Globus pallidus (tissue), 1 donor: ENCODE results near the gene RNF10.
"Not testable (repeated sequence)": the region's sequence is repeated elsewhere in the genome, so short reads cannot be mapped to it uniquely, and the experiment has no call there.

Source experiments
- DNase-seq: peaks from one replicate; pipeline ENCODE4 v3.0.0-alpha.2; 2015; ENCODE audit warnings: low spot score

Gene RNF10

GRCh38 chr12:120580787-120581723 lies 46.9 kb downstream of the RNF10 start, which contains the start of gene POP5:
Gene POP5 (minus strand): TSS chr12:120581402. CDS start chr12:120581362, 40 bp downstream.
- peak; percentile 99 for DNase-seq

GRCh38 chr12:120581998-120582397 lies 47.8 kb downstream of the RNF10 start:
- DNase-seq: no peak

- peak; percentile 64 for DNase-seq
These were observed 49.4 kb downstream of the RNF10 start for GRCh38 chr12:120583478-120584030.

DNA sequence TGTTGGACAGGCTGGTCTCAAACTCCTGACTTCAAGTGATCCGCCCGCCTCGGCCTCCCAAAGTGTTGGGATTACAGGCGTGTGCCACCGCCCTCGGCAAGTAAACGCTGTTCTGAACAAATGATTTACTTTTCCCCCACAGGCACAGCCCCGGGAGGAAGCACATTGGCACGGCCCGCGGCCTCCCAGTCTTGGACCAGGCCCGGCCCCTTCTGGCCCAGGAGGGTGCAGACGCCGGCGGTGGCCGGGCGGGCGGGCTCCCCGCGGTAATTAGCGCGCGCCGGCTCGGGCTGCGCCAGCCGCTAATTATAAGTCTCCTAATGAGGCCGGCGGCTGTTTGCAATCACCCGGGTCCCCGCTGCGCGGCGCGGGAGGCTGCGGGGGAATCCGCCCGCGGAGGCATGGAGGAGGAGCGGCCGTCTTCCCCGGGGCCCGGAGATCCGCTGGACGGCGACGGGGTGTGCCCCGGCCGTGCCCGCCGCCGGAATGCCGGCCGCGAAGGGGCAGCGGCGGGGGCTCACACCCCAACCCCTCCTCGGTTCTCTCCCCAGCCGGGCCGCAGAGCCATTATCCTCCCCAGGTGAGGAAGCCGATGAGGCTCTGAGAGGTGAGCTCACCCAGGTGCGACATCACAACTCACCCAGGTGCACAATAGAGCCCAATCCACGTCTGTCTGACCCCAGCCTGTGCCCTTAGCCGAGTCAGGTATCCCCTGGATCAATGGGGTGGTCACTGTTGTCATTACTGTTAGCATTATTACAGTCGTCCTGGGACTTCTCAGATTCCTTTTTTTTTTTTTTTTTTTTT lies 50.4 kb downstream of the RNF10 start:
- peak; percentile 28 for DNase-seq

DNA sequence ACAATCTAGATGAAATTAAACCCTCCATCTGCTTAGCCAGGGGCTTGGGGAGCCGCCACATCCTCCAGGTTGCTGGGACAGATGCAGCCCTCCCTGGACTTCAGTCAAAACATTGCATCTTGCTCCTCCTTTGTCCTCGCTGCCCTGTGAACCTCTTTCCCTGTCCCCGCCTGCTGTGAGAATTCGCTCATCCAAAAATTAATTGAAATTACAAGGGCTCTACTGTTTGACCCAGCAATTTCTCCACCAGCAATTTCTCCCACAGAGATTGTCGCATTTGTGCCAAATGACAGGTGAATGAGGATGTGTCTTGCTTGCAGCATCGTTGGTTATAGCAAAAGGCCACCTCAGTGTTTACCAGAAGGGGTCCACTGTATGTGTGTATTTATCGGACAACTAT lies 52.0 kb downstream of the RNF10 start:
- no peak for DNase-seq

DNA sequence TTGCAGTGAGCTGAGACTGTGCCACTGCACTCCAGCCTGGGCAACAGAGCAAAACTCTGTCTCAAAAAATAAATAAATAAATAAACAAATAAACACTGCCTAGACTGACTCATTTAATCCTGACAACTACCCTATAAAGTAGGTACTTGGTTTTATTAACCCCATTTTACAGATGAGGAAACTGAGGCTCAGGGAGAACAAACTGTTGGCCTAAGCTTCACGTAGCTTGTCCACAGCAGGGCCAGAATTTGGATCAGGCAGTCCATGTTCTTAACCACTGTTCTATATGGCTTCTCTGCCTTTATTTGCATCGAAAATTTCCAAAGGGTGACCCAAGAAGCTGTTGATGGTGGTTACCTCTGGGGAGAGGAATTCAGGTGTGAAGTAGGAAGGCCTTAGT lies 52.7 kb downstream of the RNF10 start:
- DNase-seq: no peak

DNA sequence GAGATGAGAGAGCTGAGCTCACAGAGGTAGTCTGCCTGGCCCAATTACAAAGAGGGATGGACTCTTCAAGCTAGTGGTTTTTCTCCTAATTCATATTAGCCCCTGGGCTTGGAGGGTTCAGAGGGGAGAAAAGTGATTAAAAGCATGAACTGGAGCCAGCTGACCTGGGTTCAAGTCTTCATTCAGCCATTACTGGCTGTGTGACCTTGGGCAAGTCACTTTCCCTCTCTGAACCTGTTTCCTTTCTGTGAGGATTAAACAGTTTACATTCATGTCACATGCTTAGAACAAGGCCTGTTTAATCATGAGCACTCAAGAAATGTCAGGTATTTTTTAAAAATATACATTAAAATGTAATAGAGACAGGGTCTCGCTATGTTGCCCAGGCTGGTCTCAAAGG lies 54.2 kb downstream of the RNF10 start:
- DNase-seq: no peak

- DNase-seq: no peak
These were observed 55.1 kb downstream of the RNF10 start for GRCh38 chr12:120588948-120589930.

DNA sequence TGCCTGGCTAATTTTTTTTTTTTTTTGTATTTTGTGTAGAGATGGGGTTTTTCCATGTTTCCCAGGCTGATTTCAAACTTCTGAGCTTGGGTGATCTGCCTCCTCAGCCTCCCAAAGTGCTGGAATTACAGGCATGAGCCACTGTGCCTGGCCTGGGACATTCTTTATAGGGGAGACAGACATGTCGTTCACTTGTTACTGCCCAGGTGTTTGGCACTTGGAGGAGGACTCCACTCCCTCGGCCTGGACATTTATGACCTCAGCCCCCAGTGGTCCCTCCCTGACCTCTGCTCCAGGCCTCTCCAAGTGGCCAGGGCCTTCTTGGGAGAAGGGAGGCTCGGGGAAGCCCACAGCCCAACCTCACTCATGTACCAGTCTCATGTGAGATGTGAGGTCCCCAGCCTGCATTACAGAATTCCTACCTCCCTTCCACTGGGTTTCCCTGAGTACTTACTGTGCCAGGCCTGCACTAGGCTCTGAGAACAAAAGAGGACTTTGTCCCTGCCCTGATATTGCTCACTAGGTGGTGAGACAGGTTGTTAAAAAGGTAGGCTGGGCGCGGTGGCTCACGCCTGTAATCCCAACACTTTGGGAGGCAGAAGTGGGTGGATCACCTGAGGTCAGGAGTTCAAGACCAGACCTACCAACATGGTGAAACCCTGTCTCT lies 56.7 kb downstream of the RNF10 start:
- DNase-seq: no peak

DNA sequence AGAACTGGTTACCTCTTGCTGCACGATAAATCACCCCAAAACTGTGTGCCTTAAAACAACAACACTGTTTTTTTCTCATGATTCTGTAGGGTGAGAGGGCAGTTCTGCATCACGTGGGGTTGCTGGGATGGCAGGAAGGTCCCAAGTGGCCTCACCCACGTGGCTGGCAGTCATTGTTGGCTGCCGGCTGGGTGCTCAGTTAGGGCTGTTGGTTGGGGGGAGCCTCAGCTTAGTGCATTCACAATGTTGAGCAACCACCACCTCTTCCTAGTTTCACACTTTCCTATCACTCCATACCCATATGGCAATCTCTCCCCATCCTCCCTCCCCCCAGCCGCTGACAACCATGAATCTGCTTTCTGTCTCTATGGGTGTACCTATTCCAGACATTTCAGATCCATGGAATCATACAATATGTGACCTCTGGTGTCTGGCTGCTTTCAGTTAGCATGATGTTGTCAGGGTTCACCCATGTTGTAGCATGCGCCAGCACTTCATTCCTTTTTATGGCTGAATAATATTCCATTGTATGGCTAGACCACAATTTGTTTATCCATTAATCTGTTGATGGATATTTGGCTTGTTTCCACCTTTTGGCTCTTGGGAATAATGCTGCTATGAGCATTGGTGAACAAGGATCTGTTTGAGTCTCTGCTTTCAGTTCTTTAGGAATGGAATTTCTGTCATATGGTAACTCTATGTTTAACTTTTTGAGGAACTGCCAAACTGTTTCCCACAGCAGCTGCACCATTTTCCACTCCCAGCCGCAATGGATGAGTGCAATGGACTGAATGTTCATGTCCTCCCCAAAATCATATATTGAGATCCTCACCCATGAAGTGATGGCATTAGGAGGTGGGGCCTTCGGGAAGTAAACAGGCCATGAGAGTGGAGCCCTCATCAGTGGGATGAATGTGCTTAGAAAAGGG lies 58.2 kb downstream of the RNF10 start:
- DNase-seq: no peak

GRCh38 chr12:120596901-120597300 lies 62.7 kb downstream of the RNF10 start:
- no peak for DNase-seq

GRCh38 chr12:120597861-120598260 lies 63.7 kb downstream of the RNF10 start:
- no peak for DNase-seq

GRCh38 chr12:120598674-120599463 lies 64.7 kb downstream of the RNF10 start:
- no peak for DNase-seq

DNA sequence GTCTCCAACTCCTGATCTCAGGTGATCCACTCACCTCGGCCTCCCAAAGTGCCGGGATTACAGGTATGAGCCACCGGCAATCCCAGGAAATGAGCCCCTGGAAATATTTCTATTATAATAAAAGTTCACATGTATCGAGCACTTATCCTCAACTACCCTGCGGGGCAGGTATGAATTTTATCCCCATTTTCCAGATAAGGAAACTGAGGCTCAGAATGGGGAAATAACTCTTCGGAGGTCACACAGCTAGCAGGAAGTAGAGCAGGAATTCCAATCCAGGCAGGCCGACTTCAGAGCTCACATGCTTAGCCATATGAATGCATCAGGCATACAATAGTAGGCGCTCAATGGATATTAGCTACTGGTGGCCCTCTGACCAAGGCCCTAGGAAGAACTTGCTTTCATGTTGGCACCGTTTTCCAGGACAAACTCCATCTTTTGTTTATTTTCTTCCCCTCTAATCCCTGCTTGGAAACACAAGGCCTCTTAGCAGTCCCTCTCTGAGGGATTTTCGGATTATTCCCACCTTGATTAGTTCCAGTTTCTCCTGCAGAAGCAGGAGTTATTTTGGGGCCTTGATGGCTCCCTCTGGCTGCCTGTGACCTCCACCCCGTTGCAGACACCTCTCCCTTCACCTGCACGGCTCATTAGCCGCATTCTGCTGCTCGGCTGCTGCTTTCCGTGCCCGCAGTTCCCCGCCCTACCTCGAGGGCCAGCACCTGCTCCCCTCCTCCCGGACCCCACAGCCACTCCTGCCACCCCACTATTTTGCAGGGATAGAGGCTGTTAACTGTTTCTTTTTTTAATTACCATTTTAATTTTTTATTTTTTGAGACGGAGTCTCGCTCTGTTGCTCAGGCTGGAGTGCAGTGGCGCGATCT lies 65.8 kb downstream of the RNF10 start:
- DNase-seq: no peak

DNA sequence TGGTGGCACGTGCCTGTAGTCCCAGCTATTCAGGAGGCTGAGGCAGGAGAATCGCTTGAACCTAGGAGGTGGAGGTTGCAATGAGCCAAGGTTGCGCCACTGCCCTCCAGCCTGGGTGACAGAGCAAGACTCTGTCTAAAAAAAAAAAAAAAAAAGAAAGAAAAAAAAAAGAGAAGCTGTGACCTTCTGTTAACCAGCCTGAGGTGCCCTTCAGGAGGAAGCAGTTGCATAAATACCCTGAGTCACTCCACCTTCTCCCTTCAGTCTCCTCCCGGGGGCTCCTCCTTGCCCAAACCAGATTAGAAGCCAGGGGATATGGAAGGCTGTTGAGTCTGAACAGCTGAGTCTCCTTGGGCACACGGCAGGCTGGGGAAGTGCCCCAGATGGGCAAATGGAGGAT lies 68.3 kb downstream of the RNF10 start:
- not testable (repeated sequence) for DNase-seq

GRCh38 chr12:120610560-120610959 lies 76.4 kb downstream of the RNF10 start:
- no peak for DNase-seq

DNA sequence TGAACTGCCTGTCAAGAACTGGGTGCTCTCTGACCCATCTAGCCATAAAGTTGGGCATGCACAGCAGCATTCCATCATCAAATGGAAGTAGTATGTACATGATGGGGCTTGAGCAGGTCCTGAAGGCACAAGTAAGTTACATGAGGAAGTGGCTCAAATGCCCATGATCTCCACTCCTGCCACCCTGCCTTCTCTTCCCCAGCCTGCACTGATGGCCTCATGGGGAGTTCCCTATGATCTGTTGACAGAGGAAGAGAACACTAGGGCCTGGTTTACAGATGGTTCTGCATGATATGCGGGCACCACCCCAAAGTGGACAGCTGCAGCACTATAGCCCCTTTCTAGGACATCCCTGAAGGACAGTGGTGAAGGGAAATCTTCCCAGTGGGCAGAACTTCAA lies 77.4 kb downstream of the RNF10 start:
- not testable (repeated sequence) for DNase-seq

- DNase-seq: no peak
These were observed 80.7 kb downstream of the RNF10 start for GRCh38 chr12:120614848-120615247.
